Fibroblast of skin of right biceps (primary cell): ENCODE results near the gene ITPKC.

Source experiments
- DNase-seq: peaks from one replicate; pipeline ENCODE4 v3.0.0-alpha.2; 2013

Gene ITPKC

GRCh38 chr19:40690693-40691420 lies 26.1 kb upstream of the ITPKC start:
- DNase-seq = peak; percentile 92

- no peak for DNase-seq
Measured at GRCh38 chr19:40691421-40692211, 25.3 kb upstream of the ITPKC start.

- DNase-seq = no peak
Measured at GRCh38 chr19:40692212-40692551, 24.7 kb upstream of the ITPKC start.

GRCh38 chr19:40693150-40693788 lies 23.6 kb upstream of the ITPKC start:
- no peak for DNase-seq

GRCh38 chr19:40693896-40694295 lies 23.0 kb upstream of the ITPKC start:
- no peak for DNase-seq

- DNase-seq = no peak
Measured at GRCh38 chr19:40695881-40696280, 21.0 kb upstream of the ITPKC start.

- DNase-seq = no peak
Measured at GRCh38 chr19:40697007-40697406, 19.9 kb upstream of the ITPKC start.

GRCh38 chr19:40700083-40700482 lies 16.8 kb upstream of the ITPKC start:
- DNase-seq = no peak

- no peak for DNase-seq
Measured at GRCh38 chr19:40701758-40702157, 15.2 kb upstream of the ITPKC start.

- DNase-seq = peak; percentile 38
Measured at GRCh38 chr19:40702337-40703012, 14.4 kb upstream of the ITPKC start.

- no peak for DNase-seq
Measured at GRCh38 chr19:40703029-40703755, 13.7 kb upstream of the ITPKC start.

GRCh38 chr19:40704491-40705361 lies 12.2 kb upstream of the ITPKC start:
- DNase-seq = no peak

- DNase-seq = peak; percentile 51
Measured at GRCh38 chr19:40705362-40705651, 11.6 kb upstream of the ITPKC start.

GRCh38 chr19:40705950-40706619 lies 10.8 kb upstream of the ITPKC start:
- DNase-seq = no peak

- no peak for DNase-seq
Measured at GRCh38 chr19:40707615-40708014, 9.3 kb upstream of the ITPKC start.

GRCh38 chr19:40709817-40710216 lies 7.1 kb upstream of the ITPKC start:
- no peak for DNase-seq

GRCh38 chr19:40713939-40714338 lies 3.0 kb upstream of the ITPKC start:
- no peak for DNase-seq

- DNase-seq = peak; percentile 91
Measured at GRCh38 chr19:40714441-40715299, 2.2 kb upstream of the ITPKC start.

GRCh38 chr19:40716031-40716481 lies 856 bp upstream of the ITPKC start:
- peak; percentile 96 for DNase-seq

GRCh38 chr19:40717325-40717879 lies 490 bp downstream of the ITPKC start:
- no peak for DNase-seq
